T-helper 17 cell (primary cell): ENCODE measurements around the gene CCDC3. TPM values are rescaled to one million over a fixed set of nuclear protein-coding genes. Genes with fewer than 3 reads are reported as not detected.

Experiments
- ATAC-seq: fragments of 150-1000 bp; cut with Tn5 transposase; 2 replicates; pipeline ENCODE4 v1.10.0; 2021; ENCODE audit warnings: mild to moderate bottlenecking, moderate library complexity
- DNase-seq, 3 donors: peaks; one replicate each; pipeline versions ENCODE4 v3.0.0 to v3.0.0-alpha.2; 2020 to 2021
- H3K9me3 ChIP-seq: one replicate; pipeline ENCODE4 v1.7.0; 2013; ENCODE audit warnings: low read length, mild to moderate bottlenecking; ENCODE audit not compliant: control insufficient read depth, poor library complexity, severe bottlenecking
- H3K27ac Mint-ChIP-seq: one replicate; pipeline ENCODE4 v1.8.0; 2022; ENCODE audit warnings: mild to moderate bottlenecking, moderate library complexity, mixed read lengths
- H3K27me3 Mint-ChIP-seq: one replicate; pipeline ENCODE4 v1.8.0; 2022; ENCODE audit warnings: mixed read lengths
- H3K36me3 Mint-ChIP-seq: one replicate; pipeline ENCODE4 v1.8.0; 2022; ENCODE audit warnings: low read depth, mixed read lengths
- H3K4me1 Mint-ChIP-seq: one replicate; pipeline ENCODE4 v1.8.0; 2022; ENCODE audit warnings: mild to moderate bottlenecking, mixed read lengths
- H3K4me3 Mint-ChIP-seq: one replicate; pipeline ENCODE4 v1.8.0; 2022; ENCODE audit warnings: mild to moderate bottlenecking, moderate library complexity, mixed read lengths
- total RNA-seq, 4 donors: library from RNA in 2 of 4; stranded (reverse) in 2 of 4; gene quantifications; one replicate each; pipeline ENCODE4 v1.2.3 and lab custom pipeline; 2022 to 2026

CCDC3 gene
- total RNA-seq, 2 donors from 2014 or later = 0.99 TPM; not detected in 1

DNA sequence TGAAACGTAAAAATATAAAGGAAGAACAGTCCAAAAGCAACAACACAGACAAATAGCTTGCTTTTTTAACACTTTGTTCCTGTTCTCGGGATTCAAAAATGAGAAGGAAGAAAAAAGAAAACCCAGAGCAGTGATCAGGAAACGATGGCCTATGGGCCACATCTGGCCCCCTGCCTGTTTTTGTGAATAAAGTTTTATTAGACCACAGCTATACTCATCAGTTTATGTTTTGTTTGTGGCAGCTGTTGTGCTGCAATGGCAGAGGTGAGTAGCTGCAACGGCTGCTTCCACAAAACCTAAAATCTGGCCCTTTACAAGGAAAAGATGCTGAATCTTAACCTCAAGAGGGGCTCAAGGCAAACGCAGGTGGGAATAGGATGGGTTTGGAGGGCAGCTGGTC is 96.4 kb downstream of the CCDC3 start:
- DNase-seq (no peak), ATAC-seq (no peak)
- peaks cover 2% of the 10 kb centered on the region for H3K4me1 Mint-ChIP-seq
- no peak overlapping the region for H3K27ac Mint-ChIP-seq
- H3K4me3 Mint-ChIP-seq = no peak overlapping the region
- H3K27me3 Mint-ChIP-seq = peaks cover 49% of the 10 kb centered on the region
- H3K36me3 Mint-ChIP-seq = peaks cover 2% of the 10 kb centered on the region
- no peaks in the 10 kb centered on the region for H3K9me3 ChIP-seq

DNA sequence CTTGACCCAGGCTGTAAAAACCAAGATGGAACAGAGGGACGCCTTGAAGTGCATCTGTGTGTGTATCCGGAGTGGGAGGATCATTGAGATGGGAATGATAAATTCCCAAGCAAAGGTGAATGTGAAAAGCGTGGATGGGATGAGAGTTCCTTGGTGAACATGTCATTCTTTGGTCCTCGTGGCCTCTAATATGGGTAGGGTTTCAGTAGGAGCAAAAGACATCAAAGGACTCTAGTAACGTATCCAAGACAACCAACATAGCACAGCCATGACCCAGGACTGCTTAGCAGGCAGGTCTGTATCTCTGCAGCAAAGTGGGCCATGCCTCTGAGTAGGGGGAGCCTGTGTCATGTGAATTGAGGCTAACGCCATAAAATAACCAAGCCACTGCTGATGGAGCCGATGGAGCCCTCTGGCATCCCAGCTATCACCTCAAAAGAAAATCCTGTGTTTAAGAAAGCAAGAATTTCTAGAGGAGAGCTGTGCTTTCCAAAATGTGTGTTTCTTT is 98.6 kb downstream of the CCDC3 start:
- Mint-ChIP-seq H3K4me1 (peaks cover 2% of the 10 kb centered on the region), H3K36me3 (peaks cover 2% of the 10 kb centered on the region), H3K27ac (no peak overlapping the region), H3K4me3 (no peak overlapping the region), H3K27me3 (peaks cover 61% of the 10 kb centered on the region)
- ATAC-seq = no peak
- H3K9me3 ChIP-seq = no peaks in the 10 kb centered on the region
- DNase-seq = no peak

DNA sequence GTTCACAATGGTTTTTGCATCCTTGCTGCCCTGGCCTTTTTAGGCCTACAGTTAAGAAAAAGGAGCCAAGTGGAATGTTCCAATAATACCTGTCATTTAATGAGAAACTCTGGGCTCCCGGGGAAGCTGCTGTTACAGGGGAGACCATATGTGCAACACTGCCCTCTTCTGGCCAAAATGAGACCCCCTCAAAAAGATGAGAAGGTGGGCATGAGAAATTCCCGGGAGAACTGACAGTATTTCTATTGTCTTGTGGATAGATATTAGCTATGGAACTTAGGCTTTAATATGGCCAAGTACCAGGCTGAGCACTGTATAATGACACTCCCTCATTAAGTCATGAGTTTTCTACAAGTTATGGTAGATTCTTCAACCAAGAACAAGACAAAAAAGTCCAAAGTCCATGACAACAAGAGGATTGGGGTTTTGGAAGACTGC is 99.4 kb downstream of the CCDC3 start:
- DNase-seq = peak in 1 of 3 donors; percentile 27
- no peaks in the 10 kb centered on the region for H3K9me3 ChIP-seq
- Mint-ChIP-seq H3K27me3 (peaks cover 56% of the 10 kb centered on the region), H3K4me3 (no peak overlapping the region), H3K4me1 (peaks cover 2% of the 10 kb centered on the region), H3K36me3 (peaks cover 2% of the 10 kb centered on the region), H3K27ac (no peak overlapping the region)
- peak; percentile 45 for ATAC-seq

GRCh38 chr10:12899546-12899945 is 102.0 kb downstream of the CCDC3 start:
- no peak for ATAC-seq
- H3K4me3 Mint-ChIP-seq = no peak overlapping the region
- peaks cover 2% of the 10 kb centered on the region for H3K4me1 Mint-ChIP-seq
- DNase-seq = no peak
- H3K36me3 Mint-ChIP-seq = peaks cover 2% of the 10 kb centered on the region
- peaks cover 50% of the 10 kb centered on the region for H3K27me3 Mint-ChIP-seq
- no peak overlapping the region for H3K27ac Mint-ChIP-seq
- H3K9me3 ChIP-seq = no peaks in the 10 kb centered on the region

GRCh38 chr10:12898271-12898670 is 103.2 kb downstream of the CCDC3 start:
- no peak for DNase-seq
- no peak overlapping the region for H3K4me3 Mint-ChIP-seq
- H3K4me1 Mint-ChIP-seq = peaks cover 2% of the 10 kb centered on the region
- no peak overlapping the region for H3K27ac Mint-ChIP-seq
- H3K27me3 Mint-ChIP-seq = peaks cover 50% of the 10 kb centered on the region
- H3K36me3 Mint-ChIP-seq = peaks cover 2% of the 10 kb centered on the region
- no peaks in the 10 kb centered on the region for H3K9me3 ChIP-seq
- no peak for ATAC-seq

DNA sequence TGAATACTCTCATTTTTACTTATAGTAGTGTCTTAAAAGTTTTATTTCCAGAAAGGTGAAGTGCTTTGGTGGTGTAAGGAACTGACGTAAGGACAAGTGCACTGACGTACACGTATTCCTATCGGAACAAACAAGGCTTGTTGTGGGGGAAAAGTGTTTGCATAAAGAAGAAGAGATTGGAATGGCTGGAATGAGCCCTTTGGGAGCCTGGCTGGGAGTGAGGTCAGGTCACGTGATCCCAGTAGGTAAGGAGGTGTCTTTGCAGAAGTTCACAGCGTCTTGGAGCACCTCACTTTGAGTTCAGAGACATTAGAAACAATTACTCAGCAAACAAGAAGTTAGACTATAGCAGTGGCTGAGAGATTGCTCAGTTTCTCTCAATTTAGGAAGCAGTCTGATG is 104.2 kb downstream of the CCDC3 start:
- no peak for ATAC-seq
- H3K27ac Mint-ChIP-seq = no peak overlapping the region
- peaks cover under 1% of the 10 kb centered on the region for H3K36me3 Mint-ChIP-seq
- H3K27me3 Mint-ChIP-seq = peaks cover 44% of the 10 kb centered on the region
- H3K9me3 ChIP-seq = no peaks in the 10 kb centered on the region
- DNase-seq = no peak
- H3K4me3 Mint-ChIP-seq = no peak overlapping the region
- H3K4me1 Mint-ChIP-seq = peaks cover 2% of the 10 kb centered on the region

GRCh38 chr10:12896251-12896650 is 105.3 kb downstream of the CCDC3 start:
- Mint-ChIP-seq H3K36me3 (no peaks in the 10 kb centered on the region), H3K27me3 (peaks cover 36% of the 10 kb centered on the region), H3K4me3 (no peak overlapping the region), H3K4me1 (no peaks in the 10 kb centered on the region), H3K27ac (no peak overlapping the region)
- ATAC-seq = no peak
- DNase-seq = no peak
- H3K9me3 ChIP-seq = no peaks in the 10 kb centered on the region

DNA sequence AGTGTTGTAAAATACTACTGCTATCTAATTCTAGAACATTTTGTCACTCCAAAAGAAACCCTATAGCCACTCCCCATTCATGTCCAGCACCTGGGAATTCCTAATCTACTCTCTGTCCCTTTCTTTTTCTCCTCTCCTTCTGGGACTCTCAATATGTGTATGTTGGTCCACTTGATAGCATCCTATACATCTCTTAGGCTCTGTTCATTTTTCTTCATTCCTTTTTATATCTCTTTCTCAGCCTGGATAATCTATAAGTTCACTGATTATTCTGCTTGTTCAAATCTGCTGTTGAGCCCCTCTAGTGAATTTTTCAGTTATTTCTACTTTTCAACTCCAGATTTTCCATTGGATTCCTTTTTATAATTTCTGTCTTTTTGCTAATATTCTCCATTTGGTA is 108.6 kb downstream of the CCDC3 start:
- Mint-ChIP-seq H3K27ac (no peak overlapping the region), H3K4me3 (no peak overlapping the region), H3K36me3 (no peaks in the 10 kb centered on the region), H3K4me1 (no peaks in the 10 kb centered on the region), H3K27me3 (peaks cover 18% of the 10 kb centered on the region)
- DNase-seq (no peak), ATAC-seq (no peak)
- no peaks in the 10 kb centered on the region for H3K9me3 ChIP-seq

DNA sequence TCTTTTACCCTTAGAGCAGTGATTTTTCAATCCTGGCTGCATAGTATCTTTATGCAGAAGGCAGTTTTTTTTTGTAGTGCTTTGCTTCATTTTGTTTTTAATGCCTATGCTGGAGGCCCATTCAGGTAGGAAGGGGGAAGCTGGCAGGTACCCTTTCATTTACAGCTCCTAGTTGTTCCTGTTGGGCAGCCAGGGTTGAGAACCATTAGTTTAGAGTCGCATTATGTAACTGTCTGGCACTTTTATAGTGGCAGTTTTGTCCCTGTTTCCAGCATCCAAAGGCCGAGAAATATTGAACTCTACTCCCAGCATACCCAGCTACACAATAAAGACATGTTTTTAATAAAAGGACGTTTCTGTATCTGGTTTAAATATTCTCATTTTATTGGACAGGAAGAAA is 110.6 kb downstream of the CCDC3 start:
- no peaks in the 10 kb centered on the region for H3K9me3 ChIP-seq
- no peak overlapping the region for H3K4me3 Mint-ChIP-seq
- no peaks in the 10 kb centered on the region for H3K4me1 Mint-ChIP-seq
- peaks cover 4% of the 10 kb centered on the region for H3K27me3 Mint-ChIP-seq
- DNase-seq = no peak
- ATAC-seq = no peak
- H3K27ac Mint-ChIP-seq = no peak overlapping the region
- H3K36me3 Mint-ChIP-seq = no peaks in the 10 kb centered on the region

DNA sequence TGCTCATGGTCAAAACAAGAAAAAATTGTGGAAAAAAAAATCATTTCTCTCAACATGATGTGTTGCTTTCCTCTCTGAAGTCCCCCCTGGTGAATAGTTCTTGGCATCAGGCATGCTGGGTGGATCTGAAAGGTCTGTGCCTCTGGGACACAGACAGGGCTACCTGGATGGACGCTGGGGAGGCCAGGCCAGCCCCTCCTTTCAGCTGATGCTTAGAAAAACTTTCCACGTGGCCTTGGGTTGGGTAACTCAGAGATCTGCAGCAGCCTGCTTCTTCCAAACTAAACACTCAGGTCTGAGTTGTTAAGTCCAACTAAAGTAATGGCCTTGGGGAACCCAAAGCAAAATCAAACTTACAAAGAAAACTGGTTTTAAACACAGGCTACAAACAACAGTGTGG is 113.0 kb downstream of the CCDC3 start:
- H3K9me3 ChIP-seq = peaks cover 4% of the 10 kb centered on the region
- DNase-seq (no peak), ATAC-seq (no peak)
- H3K27me3 Mint-ChIP-seq = no peaks in the 10 kb centered on the region
- no peak overlapping the region for H3K4me3 Mint-ChIP-seq
- H3K27ac Mint-ChIP-seq = no peak overlapping the region
- H3K4me1 Mint-ChIP-seq = no peaks in the 10 kb centered on the region
- no peaks in the 10 kb centered on the region for H3K36me3 Mint-ChIP-seq

DNA sequence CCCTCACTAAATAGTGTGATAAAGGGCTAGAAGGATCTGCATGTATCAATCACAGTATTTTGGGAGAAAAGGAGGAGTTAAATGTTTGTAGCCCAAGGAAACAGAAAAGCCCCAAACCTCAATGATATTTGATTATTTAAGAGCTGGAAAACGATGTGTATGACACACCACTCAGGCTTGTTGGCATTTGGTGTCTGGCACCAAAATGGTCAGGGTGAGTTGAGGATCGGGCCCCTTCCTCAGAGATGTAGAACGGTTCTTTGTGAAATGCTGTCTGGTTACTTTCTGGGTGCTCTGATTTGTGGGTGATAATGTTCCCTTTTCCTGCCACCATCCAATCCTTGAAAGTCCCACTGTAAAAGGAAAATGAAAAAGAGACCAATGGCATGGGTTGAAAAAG is 113.7 kb downstream of the CCDC3 start:
- Mint-ChIP-seq H3K36me3 (no peaks in the 10 kb centered on the region), H3K4me3 (no peak overlapping the region), H3K27ac (no peak overlapping the region), H3K4me1 (no peaks in the 10 kb centered on the region), H3K27me3 (no peaks in the 10 kb centered on the region)
- DNase-seq = no peak
- peaks cover 4% of the 10 kb centered on the region for H3K9me3 ChIP-seq
- no peak for ATAC-seq

- DNase-seq (no peak), ATAC-seq (no peak)
- H3K4me1 Mint-ChIP-seq = no peaks in the 10 kb centered on the region
- no peak overlapping the region for H3K27ac Mint-ChIP-seq
- peaks cover 16% of the 10 kb centered on the region for H3K27me3 Mint-ChIP-seq
- no peaks in the 10 kb centered on the region for H3K36me3 Mint-ChIP-seq
- H3K4me3 Mint-ChIP-seq = no peak overlapping the region
- peaks cover 4% of the 10 kb centered on the region for H3K9me3 ChIP-seq
Observed at GRCh38 chr10:12884851-12885250, 116.7 kb downstream of the CCDC3 start.

DNA sequence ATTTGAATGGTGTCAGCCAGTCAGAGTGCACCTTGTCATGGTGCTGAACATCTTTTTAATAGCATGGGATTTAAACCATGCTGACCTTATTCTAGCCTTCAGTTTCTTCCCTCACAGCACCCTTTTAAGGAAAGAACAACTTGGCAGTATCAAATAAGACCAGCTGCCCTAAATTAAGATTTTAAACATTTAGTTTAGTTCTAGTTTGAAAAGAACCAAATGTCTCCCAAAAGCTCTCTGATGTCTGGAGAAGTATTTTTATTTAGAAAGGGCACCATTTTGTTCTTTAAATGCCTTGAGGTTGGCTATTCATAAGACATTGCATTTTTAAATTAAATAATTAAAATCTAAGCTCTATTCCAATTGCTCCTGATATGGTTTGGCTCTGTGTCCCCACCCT is 121.1 kb downstream of the CCDC3 start:
- peaks cover 2% of the 10 kb centered on the region for H3K36me3 Mint-ChIP-seq
- ATAC-seq (no peak), DNase-seq (no peak)
- H3K4me1 Mint-ChIP-seq = no peaks in the 10 kb centered on the region
- H3K27ac Mint-ChIP-seq = no peak overlapping the region
- H3K4me3 Mint-ChIP-seq = no peak overlapping the region
- H3K9me3 ChIP-seq = peaks cover 4% of the 10 kb centered on the region
- H3K27me3 Mint-ChIP-seq = peaks cover 34% of the 10 kb centered on the region

DNA sequence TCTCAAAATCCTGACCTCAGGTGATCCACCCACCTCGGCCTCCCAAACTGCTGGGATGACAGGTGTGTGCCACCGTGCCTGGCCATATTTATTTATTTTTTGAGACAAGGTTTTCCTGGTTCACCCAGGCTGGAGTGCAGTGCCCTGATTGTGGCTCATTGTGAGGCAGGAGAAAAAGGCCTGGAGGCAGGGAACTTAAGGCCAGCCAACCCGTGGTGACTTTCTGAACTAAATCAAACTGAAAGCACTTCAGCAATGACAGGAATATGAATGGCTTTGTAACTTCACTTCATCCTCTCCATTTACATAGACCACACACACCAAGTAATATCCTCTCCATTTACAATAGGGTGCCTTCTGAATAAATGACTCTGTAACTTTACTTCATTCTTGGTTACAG is 124.4 kb downstream of the CCDC3 start:
- no peak overlapping the region for H3K4me3 Mint-ChIP-seq
- H3K27ac Mint-ChIP-seq = no peak overlapping the region
- peaks cover 2% of the 10 kb centered on the region for H3K36me3 Mint-ChIP-seq
- ATAC-seq = no peak
- no peaks in the 10 kb centered on the region for H3K9me3 ChIP-seq
- no peaks in the 10 kb centered on the region for H3K4me1 Mint-ChIP-seq
- peaks cover 49% of the 10 kb centered on the region for H3K27me3 Mint-ChIP-seq
- DNase-seq = no peak
